DMS53 treated with DMSO at 0.1 percent for 48 hours (cell line): ENCODE data around the gene FGD4.

Experiments
- DNase-seq: peaks from one replicate; lab custom pipeline; 2025; ENCODE audit not compliant: unreplicated experiment; lab: John Stamatoyannopoulos, UW

Gene FGD4

GRCh38 chr12:32399370-32400113 is at the start of gene FGD4:
TSS of gene FGD4 (plus strand) at chr12:32399558.
- DNase-seq: peak; percentile 96

DNA sequence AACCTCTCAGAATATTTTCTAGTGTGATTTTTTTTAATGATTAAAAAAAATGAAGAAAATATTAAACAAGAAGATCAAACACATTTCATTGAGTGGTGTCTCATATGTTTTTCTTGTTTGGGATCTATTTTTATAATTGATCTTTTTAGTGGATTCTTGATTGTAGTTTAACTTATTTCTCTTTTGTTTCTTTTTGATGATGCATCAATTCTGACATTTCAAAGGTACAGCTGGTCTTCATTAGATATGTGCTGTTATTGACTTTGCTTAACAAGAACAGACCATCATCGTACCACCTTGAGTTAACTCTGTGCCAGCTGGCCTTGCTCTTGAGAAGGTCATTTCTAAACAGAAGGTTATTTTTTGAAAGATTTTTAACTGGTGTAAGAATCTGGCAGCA is 45.8 kb upstream of the FGD4 start:
- DNase-seq: no peak

GRCh38 chr12:32357601-32358249 is 41.6 kb upstream of the FGD4 start:
- no peak for DNase-seq

- no peak for DNase-seq
Observed at GRCh38 chr12:32360956-32361355, 38.4 kb upstream of the FGD4 start.

DNA sequence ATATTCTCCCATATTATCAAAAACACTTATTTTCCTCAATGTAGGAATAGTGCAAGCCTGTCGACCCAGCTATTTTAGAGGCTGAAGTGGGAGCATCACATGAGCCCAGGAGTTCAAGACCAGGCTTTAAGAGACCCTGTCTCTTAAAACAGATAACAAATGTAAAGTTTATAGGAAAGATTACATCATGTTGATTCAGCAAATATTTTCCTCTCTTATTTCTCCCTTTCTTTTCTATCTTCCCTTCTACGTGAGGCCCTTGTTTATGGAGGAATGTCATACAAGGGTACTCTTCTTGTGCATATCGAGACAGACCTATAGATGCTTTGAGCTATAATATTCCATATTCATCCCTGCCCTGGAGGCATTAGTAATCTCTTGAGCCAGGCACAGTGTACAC is 36.5 kb upstream of the FGD4 start:
- no peak for DNase-seq

GRCh38 chr12:32365473-32366064 is 33.8 kb upstream of the FGD4 start:
- DNase-seq: peak; percentile 83

DNA sequence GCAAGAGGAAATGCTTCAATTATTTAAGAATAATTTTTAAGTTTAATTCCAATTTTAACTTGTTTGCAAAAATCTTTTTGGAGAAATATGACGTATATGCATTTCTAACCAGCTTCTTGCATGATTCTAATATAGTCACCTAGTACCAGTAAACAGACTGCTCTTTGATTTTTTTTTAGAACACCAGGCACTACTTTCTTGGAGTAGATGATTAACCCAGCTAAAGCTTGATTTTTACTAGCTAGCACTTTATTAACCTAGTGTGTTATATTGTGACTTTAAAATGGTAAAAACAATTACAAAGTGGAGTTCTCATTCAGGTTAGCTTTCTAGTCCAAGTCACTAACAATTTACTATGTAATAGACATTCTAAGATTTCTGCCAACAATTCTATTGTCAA is 32.6 kb upstream of the FGD4 start:
- no peak for DNase-seq

DNA sequence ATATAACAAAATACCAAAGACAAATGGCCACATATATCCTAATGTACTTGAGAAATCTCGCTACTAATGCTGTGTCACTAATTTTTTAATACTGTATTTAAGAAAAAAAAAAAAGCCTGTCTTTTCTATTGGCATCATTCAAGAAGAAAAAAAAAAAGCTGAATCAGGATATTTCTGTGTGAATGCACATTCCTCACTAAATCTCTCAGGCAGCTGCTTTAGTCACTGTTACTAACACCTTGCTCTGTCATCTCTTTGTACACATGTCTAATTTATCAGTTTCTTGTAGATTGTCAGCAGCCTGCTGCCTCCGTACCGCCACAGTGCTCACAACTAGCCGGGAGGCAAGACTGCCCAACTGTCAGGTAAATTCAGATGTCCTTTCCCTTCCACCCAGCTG is 32.0 kb upstream of the FGD4 start:
- no peak for DNase-seq

- no peak for DNase-seq
Observed at GRCh38 chr12:32369202-32369601, 30.2 kb upstream of the FGD4 start.

GRCh38 chr12:32377344-32378055 is 21.9 kb upstream of the FGD4 start:
- DNase-seq: no peak

DNA sequence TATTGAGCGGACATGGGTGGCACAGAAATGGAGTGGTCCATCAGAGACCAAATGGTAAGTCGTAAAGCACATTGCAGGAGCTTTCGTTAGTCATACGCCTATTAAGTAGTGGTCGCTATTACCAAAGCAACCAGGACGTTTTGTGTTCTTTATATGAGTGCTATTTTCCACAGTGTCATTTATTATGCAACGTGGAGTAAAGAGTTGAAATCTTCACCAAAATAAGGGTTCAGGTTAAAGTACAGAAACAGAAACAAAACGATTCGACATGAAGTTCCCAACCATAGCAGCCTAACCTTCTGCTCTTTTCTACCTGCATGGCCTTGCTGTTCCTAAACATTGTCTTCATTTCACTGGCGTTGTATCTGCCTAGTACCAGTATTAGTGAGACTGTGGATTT is 20.1 kb upstream of the FGD4 start:
- no peak for DNase-seq

DNA sequence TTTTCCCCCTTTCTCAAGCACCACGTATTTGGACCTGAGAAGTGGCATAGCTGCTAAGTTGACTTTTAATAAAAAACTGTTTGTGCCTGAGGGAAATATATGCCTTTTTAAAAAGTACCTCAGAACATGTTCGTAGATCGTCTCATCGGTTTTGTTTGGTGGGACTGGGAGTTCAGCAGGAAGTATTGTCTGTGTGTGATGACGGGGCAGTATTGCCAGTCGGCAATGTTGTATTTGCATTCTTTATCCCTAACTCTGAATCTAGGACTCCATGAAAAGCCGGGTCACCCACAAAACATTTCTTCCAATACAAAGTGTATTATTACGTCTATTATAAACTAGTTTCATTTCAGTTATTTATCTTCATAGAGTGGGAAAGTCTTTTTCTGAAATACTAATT is 19.7 kb upstream of the FGD4 start:
- DNase-seq: no peak

DNA sequence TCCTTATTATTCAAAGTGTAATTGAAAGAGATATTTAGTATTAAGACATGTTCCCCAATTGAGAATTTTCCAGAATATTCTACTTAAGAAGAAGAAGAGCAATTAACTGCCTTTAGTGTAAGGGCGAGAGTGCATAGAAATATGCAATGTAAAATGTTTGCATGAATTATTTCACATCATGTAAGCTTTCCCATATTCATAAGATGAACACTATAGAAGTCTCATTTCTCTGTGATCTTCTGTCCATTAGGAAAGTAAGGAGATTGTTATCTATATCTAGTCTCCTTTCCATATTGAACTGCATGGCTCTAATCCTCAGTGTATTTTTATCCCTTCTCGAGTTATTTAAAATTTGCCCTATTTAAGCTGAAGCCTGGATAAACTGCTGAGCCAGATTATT is 17.1 kb upstream of the FGD4 start:
- DNase-seq: no peak

- DNase-seq: peak; percentile 93
Observed at GRCh38 chr12:32390572-32391219, 8.7 kb upstream of the FGD4 start.

- DNase-seq: no peak
Observed at GRCh38 chr12:32395026-32395425, 4.3 kb upstream of the FGD4 start.

DNA sequence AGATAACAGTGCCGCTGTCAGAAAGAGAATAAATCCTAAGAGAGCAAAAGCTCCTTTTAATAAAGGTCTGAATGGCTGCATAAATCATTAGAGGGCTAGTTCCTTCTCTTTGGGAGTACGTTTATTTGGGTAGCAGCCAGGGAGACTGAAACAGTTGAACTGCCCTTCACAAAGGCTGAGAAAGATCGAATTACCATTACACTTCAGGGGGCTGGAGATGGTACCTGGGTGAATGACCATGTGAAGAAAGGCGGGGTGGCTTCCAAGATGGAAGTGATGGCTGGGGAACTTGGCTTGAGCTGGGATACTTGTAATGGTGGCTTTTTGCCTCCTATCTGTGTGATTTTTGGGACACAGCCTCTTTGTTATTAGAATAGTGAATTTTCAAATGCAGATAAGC is 1.7 kb upstream of the FGD4 start:
- DNase-seq: no peak

GRCh38 chr12:32398181-32398580 is 1.2 kb upstream of the FGD4 start:
- DNase-seq: no peak

- DNase-seq: peak; percentile 61
Observed at GRCh38 chr12:32398816-32399369, 465 bp upstream of the FGD4 start.

DNA sequence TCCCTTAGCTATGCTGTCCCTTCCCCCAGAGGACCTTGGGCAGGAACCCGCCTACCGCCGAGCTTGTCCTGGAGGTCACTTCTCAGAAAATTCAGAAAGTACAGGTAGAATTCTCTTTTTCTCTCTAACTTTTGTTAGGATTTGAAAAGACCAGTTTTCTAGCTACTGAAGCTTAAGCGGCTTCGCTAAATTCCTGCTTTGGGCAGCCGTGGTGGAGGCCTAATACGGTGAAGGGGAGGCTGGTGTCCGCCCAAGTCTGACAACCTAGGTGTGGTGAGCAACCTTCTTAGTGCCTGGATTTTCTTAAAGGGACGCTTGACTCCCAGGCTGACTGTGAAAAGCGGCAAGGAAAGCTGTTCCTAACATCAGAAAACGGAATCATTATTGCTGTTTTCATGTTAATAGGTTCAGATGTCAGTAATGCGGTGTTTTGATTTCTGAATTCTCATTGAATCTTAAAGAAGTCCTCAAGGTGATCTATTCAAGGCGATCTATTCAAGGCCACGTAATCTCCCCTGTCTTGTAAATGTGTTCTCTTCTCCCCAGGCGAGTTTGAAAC is 835 bp downstream of the FGD4 start:
- DNase-seq: peak; percentile 64

DNA sequence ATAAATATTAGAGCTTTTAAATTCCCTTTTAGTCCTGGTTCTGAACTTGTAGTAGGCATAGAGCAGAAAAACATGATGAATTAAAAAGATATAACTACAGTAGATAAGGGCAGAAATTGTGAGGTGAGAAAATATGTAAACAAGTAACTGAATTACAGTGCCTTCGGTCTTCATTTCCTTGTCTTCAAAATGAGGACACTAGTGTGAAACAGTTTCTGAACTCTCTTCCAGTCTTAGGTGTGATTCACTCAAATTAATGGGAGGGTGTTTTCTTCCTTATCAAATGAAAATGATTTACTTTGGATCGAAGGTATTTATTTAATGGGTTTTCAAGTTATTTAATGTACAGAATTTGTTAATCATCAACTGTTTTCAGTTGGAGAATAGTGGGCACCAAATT is 1.5 kb downstream of the FGD4 start:
- DNase-seq: no peak

DNA sequence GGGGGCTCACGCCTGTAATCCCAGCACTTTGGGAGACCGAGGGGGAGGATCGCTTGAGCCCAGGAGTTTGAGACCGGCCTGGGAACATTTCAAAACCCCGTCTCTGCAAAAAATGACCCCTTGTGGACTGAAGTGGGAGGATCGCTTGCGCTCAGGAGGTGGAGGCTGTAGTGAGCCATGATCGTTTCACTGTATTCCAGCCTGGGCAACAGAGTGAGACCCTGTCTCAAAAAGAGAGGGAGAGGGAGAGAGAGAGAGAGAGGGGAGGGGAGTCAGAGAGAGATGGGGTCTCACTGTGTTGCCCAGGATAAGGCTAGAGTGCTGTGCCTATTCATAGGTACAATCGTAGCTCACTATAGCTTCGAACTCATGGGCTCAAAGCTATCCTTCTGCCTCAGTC is 2.8 kb downstream of the FGD4 start:
- no peak for DNase-seq
